Right ventricle myocardium superior (tissue), 1 donor: ENCODE measurements around the gene KMT5C. TPM values are rescaled to one million over a fixed set of nuclear protein-coding genes. Genes with fewer than 3 reads are reported as not detected.
A peak's percentile ranks its signal among the peaks of the same experiment; 100 is the strongest.
"Not testable (repeated sequence)": the region's sequence is repeated elsewhere in the genome, so short reads cannot be mapped to it uniquely, and the experiment has no call there.

ENCODE experiments used
- ATAC-seq: fragments of 200-7000 bp; cut with Tn5 transposase; one replicate; pipeline ENCODE4 v1.9.1; 2020; ENCODE audit warnings: mild to moderate bottlenecking; ENCODE audit not compliant: poor library complexity
- DNase-seq: peaks from one replicate; pipeline ENCODE4 v3.0.0-alpha.2; 2020
- intact Hi-C: fragments of 100-400 bp; cut with DNase I; formaldehyde crosslinking; loops from one replicate; pipeline ENCODE4 v1.11.2; 2022
- total RNA-seq: library from RNA; stranded (reverse); fragmentation: NEBNext Ultra II Directional; extraction: Animal tissue kit (Norgen Biotek cat#: 25700); gene quantifications from one replicate; pipeline ENCODE4 v1.2.1, GENCODE V29; 2021
- donor health status: DM: no; HTN: yes; CAD: no; lungs with severe emphysema.

The KMT5C gene
- total RNA-seq, 1 donor from 2014 or later, result 6.6 TPM

- DNase-seq (no peak), ATAC-seq (no peak)
- intact Hi-C loops, result no loop called here
These were observed 26.8 kb upstream of the KMT5C start for GRCh38 chr19:55312621-55313512.

- DNase-seq, result no peak
- ATAC-seq, result no peak
- intact Hi-C loops, result no loop called here
These were observed 25.3 kb upstream of the KMT5C start for GRCh38 chr19:55314396-55314795.

- intact Hi-C loops, result no loop called here
- DNase-seq (no peak), ATAC-seq (no peak)
These were observed 23.6 kb upstream of the KMT5C start for GRCh38 chr19:55315956-55316525.

- intact Hi-C loops, result no loop called here
- ATAC-seq (no peak), DNase-seq (no peak)
These were observed 23.0 kb upstream of the KMT5C start for GRCh38 chr19:55316646-55317045.

GRCh38 chr19:55319785-55320184 lies 19.9 kb upstream of the KMT5C start:
- intact Hi-C loops, result no loop called here
- DNase-seq (peak; percentile 54), ATAC-seq (peak; percentile 76)

- intact Hi-C loops, result no loop called here
- no peak for DNase-seq
- ATAC-seq, result no peak
These were observed 18.7 kb upstream of the KMT5C start for GRCh38 chr19:55320844-55321419.

GRCh38 chr19:55321466-55322137 lies 18.1 kb upstream of the KMT5C start:
- intact Hi-C loops, result no loop called here
- DNase-seq (no peak), ATAC-seq (no peak)

GRCh38 chr19:55322204-55322885 lies 17.3 kb upstream of the KMT5C start:
- intact Hi-C loops, result no loop called here

GRCh38 chr19:55324662-55325061 lies 15.0 kb upstream of the KMT5C start:
- DNase-seq (no peak), ATAC-seq (no peak)
- intact Hi-C loops, result no loop called here

More at GRCh38 chr19:55322204-55322885, 17.3 kb upstream of the KMT5C start:
- DNase-seq (no peak), ATAC-seq (no peak)

- ATAC-seq, result no peak
- no peak for DNase-seq
- intact Hi-C loops, result no loop called here
These were observed 14.5 kb upstream of the KMT5C start, which contains the start of gene TMEM150B for GRCh38 chr19:55325172-55325571. TMEM150B (minus strand) TSS chr19:55325341; CDS start chr19:55321036, 4,305 bp downstream.

GRCh38 chr19:55328774-55329318 lies 10.8 kb upstream of the KMT5C start:
- intact Hi-C loops, ATAC-seq, DNase-seq: not testable (repeated sequence)

GRCh38 chr19:55329791-55330190 lies 9.9 kb upstream of the KMT5C start:
- intact Hi-C loops, ATAC-seq, DNase-seq: not testable (repeated sequence)

- intact Hi-C loops, result no loop called here
- DNase-seq (no peak), ATAC-seq (no peak)
These were observed 5.8 kb upstream of the KMT5C start for GRCh38 chr19:55333870-55334269.

- intact Hi-C loops, result no loop called here
- ATAC-seq, result no peak
- no peak for DNase-seq
These were observed 3.6 kb upstream of the KMT5C start for GRCh38 chr19:55336101-55336500.

- DNase-seq (no peak), ATAC-seq (no peak)
- intact Hi-C loops, result loop anchor here (2.0 kb wide), 1 partner anchor 45 kb away; the partner anchor contains the start of genes RPL28 and TMEM238
These were observed 460 bp downstream of the KMT5C start for GRCh38 chr19:55339889-55340783.

- intact Hi-C loops, result no loop called here
- DNase-seq (no peak), ATAC-seq (no peak)
These were observed 1.1 kb downstream of the KMT5C start for GRCh38 chr19:55340784-55341147.

- intact Hi-C loops, result no loop called here
- no peak for ATAC-seq
These were observed 1.5 kb downstream of the KMT5C start for GRCh38 chr19:55341171-55341588.

More at GRCh38 chr19:55341171-55341588, 1.5 kb downstream of the KMT5C start:
- DNase-seq, result peak; percentile 81
